H1 (cell line): Measurements from ENCODE around the gene PCDHGB6.

ENCODE experiments used
- ATF3 ChIP-seq: IDR thresholded peaks from 2 replicates; pipeline ENCODE4 v1.6.1; 2011; ENCODE audit warnings: low read depth, mild to moderate bottlenecking, low read length; ENCODE audit not compliant: insufficient read depth
- BCL11A ChIP-seq, 2 experiments: IDR thresholded peaks; one replicate each; pipeline ENCODE4 v1.6.1; 2011; ENCODE audit warnings: low read depth in 2 of 2, low read length in 2 of 2, mild to moderate bottlenecking in 2 of 2
- CEBPB ChIP-seq: IDR thresholded peaks from 2 replicates; pipeline ENCODE4 v1.6.1; 2012; ENCODE audit warnings: low read depth, low read length
- EZH2 ChIP-seq: fragments of 200-600 bp; sonication (generic); IDR thresholded peaks from 2 replicates; pipeline ENCODE4 v1.7.1; 2012; ENCODE audit warnings: low read depth, mild to moderate bottlenecking, moderate library complexity, low read length, inconsistent platforms; ENCODE audit not compliant: severe bottlenecking
- HDAC6 ChIP-seq: IDR thresholded peaks from one replicate; pipeline ENCODE4 v1.7.1; 2012; ENCODE audit warnings: low read depth, mild to moderate bottlenecking, inconsistent platforms, low read length, moderate library complexity
- JUN ChIP-seq: IDR thresholded peaks from 2 replicates; pipeline ENCODE4 v1.6.1; 2011; ENCODE audit warnings: low read depth, mild to moderate bottlenecking, improper control_type of control experiment, low read length
- JUND ChIP-seq: IDR thresholded peaks from 2 replicates; pipeline ENCODE4 v1.6.1; 2011; ENCODE audit warnings: mild to moderate bottlenecking, improper control_type of control experiment, low read length
- POLR2A ChIP-seq, 2 experiments: IDR thresholded peaks; 1 replicate in 1 of 2; 2 replicates in 1 of 2; pipeline ENCODE4 v1.6.1; 2011; ENCODE audit warnings: low read depth in 2 of 2, low read length in 2 of 2, mild to moderate bottlenecking in 2 of 2; ENCODE audit errors: control extremely low read depth in 1 of 2
- POLR2AphosphoS5 ChIP-seq: IDR thresholded peaks from 2 replicates; pipeline ENCODE4 v1.6.1; 2011; ENCODE audit warnings: low read depth, low read length
- RAD21 ChIP-seq, 2 experiments: IDR thresholded peaks in 1 of 2; conservative IDR thresholded peaks in 1 of 2; 2 replicates each; pipeline ENCODE4 v1.6.1; 2011; ENCODE audit warnings: low read depth in 2 of 2, low read length in 2 of 2, improper control_type of control experiment in 1 of 2, inconsistent platforms in 1 of 2, mild to moderate bottlenecking in 1 of 2, moderate library complexity in 1 of 2
- RFX5 ChIP-seq: IDR thresholded peaks from 2 replicates; pipeline ENCODE4 v1.6.1; 2011; ENCODE audit warnings: low read depth, low read length, improper control_type of control experiment, borderline replicate concordance
- YY1 ChIP-seq: IDR thresholded peaks from 2 replicates; pipeline ENCODE4 v1.6.1; 2011; ENCODE audit warnings: low read depth, mild to moderate bottlenecking, low read length
- ZNF274 ChIP-seq: IDR thresholded peaks from 2 replicates; pipeline ENCODE4 v1.7.0; 2012; ENCODE audit warnings: low read length, borderline replicate concordance; ENCODE audit errors: extremely low read depth
- TF ChIP-seq, protein P1 (sequence below), 3 experiments: IDR thresholded peaks; 1 replicate in 2 of 3; 2 replicates in 1 of 3; pipeline versions ENCODE4 v1.5.1 to v1.6.1; 2011; ENCODE audit warnings: low read length in 3 of 3, mild to moderate bottlenecking in 3 of 3, inconsistent platforms in 2 of 3, low read depth in 1 of 3, moderate library complexity in 1 of 3; ENCODE audit not compliant: insufficient read depth in 1 of 3; ENCODE audit errors: control extremely low read depth in 1 of 3

DNA sequence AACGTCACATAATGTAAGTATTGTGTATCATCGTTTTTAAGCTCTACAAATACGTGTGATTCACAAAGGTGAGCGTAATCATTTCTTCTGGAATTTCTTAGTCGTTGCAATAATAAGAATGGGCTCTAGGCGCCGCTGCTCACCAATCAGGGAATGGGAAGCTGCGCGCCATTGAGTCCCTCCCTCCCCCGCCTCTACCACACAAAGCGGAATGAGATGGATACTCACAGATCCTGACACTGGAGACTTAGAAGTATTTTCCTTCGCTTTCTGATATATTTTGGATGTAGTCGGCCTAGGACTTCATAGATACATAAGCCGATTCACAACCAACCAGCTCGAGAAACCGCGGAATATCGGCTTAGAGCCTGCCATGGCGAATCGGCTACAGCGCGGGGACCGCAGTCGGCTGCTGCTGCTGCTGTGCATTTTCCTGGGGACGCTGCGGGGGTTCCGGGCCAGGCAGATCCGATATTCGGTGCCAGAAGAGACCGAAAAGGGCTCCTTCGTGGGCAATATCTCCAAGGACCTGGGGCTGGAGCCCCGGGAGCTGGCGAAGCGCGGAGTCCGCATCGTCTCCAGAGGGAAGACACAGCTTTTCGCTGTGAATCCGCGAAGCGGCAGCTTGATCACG is 13.2 kb downstream of the PCDHGB6 start, which contains the start of gene PCDHGA11:
- TF ChIP-seq, protein P1, sequence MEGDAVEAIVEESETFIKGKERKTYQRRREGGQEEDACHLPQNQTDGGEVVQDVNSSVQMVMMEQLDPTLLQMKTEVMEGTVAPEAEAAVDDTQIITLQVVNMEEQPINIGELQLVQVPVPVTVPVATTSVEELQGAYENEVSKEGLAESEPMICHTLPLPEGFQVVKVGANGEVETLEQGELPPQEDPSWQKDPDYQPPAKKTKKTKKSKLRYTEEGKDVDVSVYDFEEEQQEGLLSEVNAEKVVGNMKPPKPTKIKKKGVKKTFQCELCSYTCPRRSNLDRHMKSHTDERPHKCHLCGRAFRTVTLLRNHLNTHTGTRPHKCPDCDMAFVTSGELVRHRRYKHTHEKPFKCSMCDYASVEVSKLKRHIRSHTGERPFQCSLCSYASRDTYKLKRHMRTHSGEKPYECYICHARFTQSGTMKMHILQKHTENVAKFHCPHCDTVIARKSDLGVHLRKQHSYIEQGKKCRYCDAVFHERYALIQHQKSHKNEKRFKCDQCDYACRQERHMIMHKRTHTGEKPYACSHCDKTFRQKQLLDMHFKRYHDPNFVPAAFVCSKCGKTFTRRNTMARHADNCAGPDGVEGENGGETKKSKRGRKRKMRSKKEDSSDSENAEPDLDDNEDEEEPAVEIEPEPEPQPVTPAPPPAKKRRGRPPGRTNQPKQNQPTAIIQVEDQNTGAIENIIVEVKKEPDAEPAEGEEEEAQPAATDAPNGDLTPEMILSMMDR (IDR thresholded peaks at IDR 0.05; ENCODE audit: control extremely low read depth in 1 of 3, insufficient read depth in 1 of 3, low read depth in 1 of 3, low read length in 3 of 3) = peak; percentile 59 to 77 (median 75)
- TF ChIP-seq ATF3 = no peak
- TF ChIP-seq HDAC6 = no peak
- no peak for TF ChIP-seq EZH2
- no peak for TF ChIP-seq BCL11A (IDR thresholded peaks at IDR 0.05; ENCODE audit: low read depth in 2 of 2, low read length in 2 of 2)
- TF ChIP-seq POLR2AphosphoS5 = no peak
- TF ChIP-seq ZNF274 = no peak
- peak; percentile 58; the same call in 1 of the 2 replicates for TF ChIP-seq YY1
- no peak for TF ChIP-seq JUND
- no peak for TF ChIP-seq JUN
- no peak for TF ChIP-seq CEBPB
- TF ChIP-seq POLR2A (IDR thresholded peaks at IDR 0.05; ENCODE audit: control extremely low read depth in 1 of 2, low read depth in 2 of 2, low read length in 2 of 2) = no peak
- TF ChIP-seq RFX5 = no peak
- peak; percentile 88 to 90 for TF ChIP-seq RAD21 (IDR thresholded peaks at IDR 0.05 in 1 of 2, conservative IDR thresholded peaks at IDR 0.05 in 1 of 2; ENCODE audit: low read depth in 2 of 2, low read length in 2 of 2)
